Gastrocnemius medialis (tissue), 4 donors: ENCODE measurements around the gene ADCY5. TPM values are rescaled to one million over a fixed set of nuclear protein-coding genes. Genes with fewer than 3 reads are reported as not detected.

Experiments
- ATAC-seq, 2 donors: fragments of 150-250 bp; one replicate each; pipeline ENCODE4 v1.9.1; 2016
- DNase-seq, 2 donors: peaks; one replicate each; pipeline ENCODE4 v3.0.0-alpha.2; 2019
- H3K27ac ChIP-seq, 4 donors: fragments of 200-600 bp; sonication (generic); 1 replicate in 1 of 4; 2 replicates in 3 of 4; pipeline ENCODE4 v1.5.1; 2016 to 2018; ENCODE audit warnings: mild to moderate bottlenecking in 2 of 4, moderate library complexity in 1 of 4
- H3K27me3 ChIP-seq, 3 donors: fragments of 200-600 bp; sonication (generic) in 2 of 3; 1 replicate in 1 of 3; 2 replicates in 2 of 3; pipeline versions ENCODE4 v1.5.1 to v1.6.0; 2016 to 2019; ENCODE audit warnings: mild to moderate bottlenecking in 1 of 3, moderate library complexity in 1 of 3
- H3K36me3 ChIP-seq, 2 donors: fragments of 200-600 bp; sonication (generic) in 1 of 2; one replicate each; pipeline ENCODE4 v1.5.1; 2017 to 2018
- H3K4me1 ChIP-seq, 2 donors: fragments of 200-600 bp; sonication (generic) in 1 of 2; one replicate each; pipeline ENCODE4 v1.5.1; 2016 to 2017; ENCODE audit warnings: mild to moderate bottlenecking in 2 of 2
- H3K4me3 ChIP-seq, 4 donors: fragments of 200-600 bp; sonication (generic) in 3 of 4; 1 replicate in 1 of 4; 2 replicates in 3 of 4; pipeline ENCODE4 v1.5.1; 2016 to 2019; ENCODE audit warnings: mild to moderate bottlenecking in 2 of 4
- H3K9me3 ChIP-seq, 3 donors: fragments of 200-600 bp; sonication (generic) in 2 of 3; 1 replicate in 1 of 3; 2 replicates in 2 of 3; pipeline ENCODE4 v1.5.1; 2016 to 2019
- POLR2A ChIP-seq, 2 donors: fragments of 450-650 bp; IDR thresholded peaks; one replicate each; pipeline ENCODE4 v1.6.1; 2017; ENCODE audit warnings: antibody characterized with exemption in 2 of 2, mild to moderate bottlenecking in 2 of 2, moderate library complexity in 2 of 2
- in situ Hi-C, 4 donors: fragments of 200-750 bp; cut with MboI; loops; one replicate each; pipeline versions ENCODE4 v1.15.0 to v1.8.0; 2017; ENCODE audit warnings: low sequenced_read_pairs in 4 of 4
- intact Hi-C: fragments of 100-400 bp; cut with DNase I; formaldehyde crosslinking; loops from one replicate; pipeline ENCODE4 v1.15.1; 2023; ENCODE audit warnings: low total_unique reads
- total RNA-seq, 4 donors: library from RNA; depleted of rRNA; stranded (reverse); fragments of >200 nt; gene quantifications; one replicate each; pipeline versions ENCODE4 v1.1.0 to v1.2.3, GENCODE V29; 2016
- TF ChIP-seq, protein P1 (sequence below), 5 experiments: fragments of 450-650 bp in 3 of 5; fragments of 200-600 bp in 2 of 5; sonication (generic) in 2 of 5; IDR thresholded peaks in 4 of 5; conservative IDR thresholded peaks in 1 of 5; 1 replicate in 4 of 5; 2 replicates in 1 of 5; pipeline ENCODE4 v1.5.1; 2016 to 2019; ENCODE audit warnings: antibody characterized with exemption in 5 of 5, mild to moderate bottlenecking in 3 of 5, moderate library complexity in 3 of 5

ADCY5 gene
- total RNA-seq, 4 donors from 2014 or later = 1.0 to 6.4 (median 4.3) TPM

DNA sequence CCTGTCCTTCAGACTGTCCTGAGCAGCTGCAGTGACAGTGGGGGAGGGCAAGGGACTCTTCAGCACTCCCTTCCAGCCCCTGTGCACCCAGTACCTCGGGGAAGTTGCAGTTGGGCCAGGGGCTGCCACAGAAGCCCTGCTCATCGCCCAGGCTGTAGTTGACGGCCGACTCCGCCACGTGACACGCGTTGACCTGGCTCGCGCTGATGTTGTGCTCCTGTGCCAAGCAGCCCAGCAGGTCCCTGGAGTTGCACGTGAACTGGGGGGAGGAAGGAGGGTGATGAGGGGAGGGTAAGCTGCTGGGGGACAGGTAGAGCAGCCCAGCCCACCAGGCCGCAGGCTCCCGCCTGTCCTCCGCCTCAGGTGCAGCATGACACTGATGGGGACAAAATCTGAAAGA, 145.9 kb downstream of the ADCY5 start:
- in situ Hi-C loops (no loop called here), intact Hi-C loops (no loop called here)
- Histone ChIP-seq H3K27ac (no peak overlapping the region), H3K36me3 (no peaks in the 10 kb centered on the region), H3K4me1 (no peaks in the 10 kb centered on the region), H3K4me3 (no peak overlapping the region), H3K27me3 (no peaks in the 10 kb centered on the region), H3K9me3 (no peaks in the 10 kb centered on the region)
- DNase-seq (no peak), ATAC-seq (no peak)
- TF ChIP-seq POLR2A (IDR thresholded peaks at IDR 0.05) = no peak
- TF ChIP-seq, protein P1, sequence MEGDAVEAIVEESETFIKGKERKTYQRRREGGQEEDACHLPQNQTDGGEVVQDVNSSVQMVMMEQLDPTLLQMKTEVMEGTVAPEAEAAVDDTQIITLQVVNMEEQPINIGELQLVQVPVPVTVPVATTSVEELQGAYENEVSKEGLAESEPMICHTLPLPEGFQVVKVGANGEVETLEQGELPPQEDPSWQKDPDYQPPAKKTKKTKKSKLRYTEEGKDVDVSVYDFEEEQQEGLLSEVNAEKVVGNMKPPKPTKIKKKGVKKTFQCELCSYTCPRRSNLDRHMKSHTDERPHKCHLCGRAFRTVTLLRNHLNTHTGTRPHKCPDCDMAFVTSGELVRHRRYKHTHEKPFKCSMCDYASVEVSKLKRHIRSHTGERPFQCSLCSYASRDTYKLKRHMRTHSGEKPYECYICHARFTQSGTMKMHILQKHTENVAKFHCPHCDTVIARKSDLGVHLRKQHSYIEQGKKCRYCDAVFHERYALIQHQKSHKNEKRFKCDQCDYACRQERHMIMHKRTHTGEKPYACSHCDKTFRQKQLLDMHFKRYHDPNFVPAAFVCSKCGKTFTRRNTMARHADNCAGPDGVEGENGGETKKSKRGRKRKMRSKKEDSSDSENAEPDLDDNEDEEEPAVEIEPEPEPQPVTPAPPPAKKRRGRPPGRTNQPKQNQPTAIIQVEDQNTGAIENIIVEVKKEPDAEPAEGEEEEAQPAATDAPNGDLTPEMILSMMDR (IDR thresholded peaks at IDR 0.05 in 4 of 5, conservative IDR thresholded peaks at IDR 0.05 in 1 of 5) = no peak

DNA sequence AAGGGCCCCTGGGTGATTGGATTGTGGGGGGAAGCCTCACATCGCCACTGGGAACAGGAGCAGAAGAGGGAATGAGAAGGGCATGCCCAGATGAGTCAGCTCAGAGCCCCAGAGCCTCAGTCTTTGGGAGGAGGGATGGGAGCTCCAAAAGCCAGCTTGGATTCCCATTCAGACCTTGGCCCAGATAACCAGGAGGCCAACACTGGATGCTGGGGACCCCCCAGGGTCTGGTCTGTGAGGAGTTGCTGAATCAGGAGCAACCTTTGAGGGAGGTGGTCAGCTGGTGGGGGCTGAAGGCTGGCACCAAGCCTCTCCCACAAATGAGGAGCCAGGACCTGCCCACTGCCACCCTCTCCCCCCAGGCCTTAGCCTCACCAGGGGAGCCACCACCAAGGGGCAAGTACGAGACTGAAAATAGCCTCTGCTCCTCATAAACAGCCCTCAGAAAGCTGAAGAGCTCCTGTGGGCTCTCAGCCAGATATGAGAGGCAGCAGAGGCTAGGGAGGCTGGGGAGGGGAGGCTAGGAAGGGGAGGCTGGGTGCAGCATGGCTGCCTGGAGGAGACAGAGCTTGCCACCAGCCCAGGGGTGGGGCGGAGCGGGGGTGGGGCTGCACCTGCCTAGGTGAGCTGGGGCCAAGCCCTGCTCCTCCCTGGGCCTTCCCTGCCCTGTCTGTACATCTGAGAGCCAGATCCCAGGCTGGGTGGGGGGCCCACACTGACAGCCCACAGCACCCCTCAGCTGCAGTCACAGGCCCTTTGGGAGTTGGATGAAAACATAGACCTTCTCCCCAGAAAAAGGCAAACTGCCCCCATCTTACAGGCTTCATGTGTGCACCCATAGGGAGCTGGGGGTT, 147.3 kb downstream of the ADCY5 start:
- no peaks in the 10 kb centered on the region for H3K27me3 ChIP-seq
- H3K27ac ChIP-seq = no peak overlapping the region
- intact Hi-C loops (no loop called here), in situ Hi-C loops (no loop called here)
- H3K4me1 ChIP-seq = no peaks in the 10 kb centered on the region
- H3K9me3 ChIP-seq = no peaks in the 10 kb centered on the region
- DNase-seq (no peak), ATAC-seq (no peak)
- no peak overlapping the region for H3K4me3 ChIP-seq
- H3K36me3 ChIP-seq = no peaks in the 10 kb centered on the region
- TF ChIP-seq, protein P1 (IDR thresholded peaks at IDR 0.05 in 4 of 5, conservative IDR thresholded peaks at IDR 0.05 in 1 of 5) = no peak
- no peak for TF ChIP-seq POLR2A (IDR thresholded peaks at IDR 0.05)

DNA sequence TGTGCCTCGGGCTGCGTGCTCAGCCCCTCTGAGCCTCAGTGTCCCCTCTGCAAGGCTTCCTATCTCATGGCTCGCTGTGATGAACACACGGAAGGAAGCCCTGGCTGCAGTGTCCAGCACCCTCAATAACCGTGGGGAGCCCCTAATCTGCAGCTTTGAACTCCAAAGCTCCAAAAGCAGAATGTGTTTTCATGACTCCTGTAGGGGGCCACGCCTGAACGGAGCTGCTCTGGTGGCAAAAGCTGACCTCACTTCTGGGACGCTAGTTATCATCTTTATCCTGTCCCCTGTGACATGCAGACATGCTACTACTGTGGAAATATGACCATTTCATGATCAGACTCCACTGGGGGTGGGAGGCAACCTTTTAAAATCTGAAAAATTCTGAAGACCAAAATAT, 148.3 kb downstream of the ADCY5 start:
- Histone ChIP-seq H3K9me3 (no peaks in the 10 kb centered on the region), H3K27me3 (no peaks in the 10 kb centered on the region), H3K36me3 (no peaks in the 10 kb centered on the region), H3K4me3 (no peak overlapping the region), H3K4me1 (no peaks in the 10 kb centered on the region), H3K27ac (no peak overlapping the region)
- in situ Hi-C loops (no loop called here), intact Hi-C loops (no loop called here)
- TF ChIP-seq, protein P1 (IDR thresholded peaks at IDR 0.05 in 4 of 5, conservative IDR thresholded peaks at IDR 0.05 in 1 of 5) = no peak
- no peak for DNase-seq
- ATAC-seq = no peak

DNA sequence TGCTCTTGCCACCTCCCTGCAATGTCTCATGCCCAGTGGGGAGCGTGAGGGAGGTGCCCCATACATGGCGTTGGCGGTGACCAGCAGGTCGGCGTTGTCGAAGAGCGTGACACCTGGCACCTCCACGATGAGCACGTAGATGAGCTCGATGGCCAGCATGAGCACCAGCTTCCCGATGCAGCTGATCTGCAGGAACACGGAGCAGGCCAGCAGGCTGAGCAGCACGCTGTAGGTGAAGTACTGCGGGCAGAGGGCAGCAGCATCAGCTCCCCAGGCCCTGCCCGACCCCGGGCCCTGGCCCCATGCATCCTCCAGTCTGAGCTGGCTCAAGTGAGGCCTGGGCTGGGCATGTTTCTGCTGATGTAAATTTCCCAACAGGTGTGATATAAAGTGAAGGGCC, 148.8 kb downstream of the ADCY5 start:
- DNase-seq (no peak), ATAC-seq (no peak)
- H3K4me1 ChIP-seq = no peaks in the 10 kb centered on the region
- H3K4me3 ChIP-seq = no peak overlapping the region
- H3K27me3 ChIP-seq = no peaks in the 10 kb centered on the region
- no peak overlapping the region for H3K27ac ChIP-seq
- no peaks in the 10 kb centered on the region for H3K36me3 ChIP-seq
- intact Hi-C loops (no loop called here), in situ Hi-C loops (no loop called here)
- no peak for TF ChIP-seq POLR2A (IDR thresholded peaks at IDR 0.05)
- TF ChIP-seq, protein P1 (IDR thresholded peaks at IDR 0.05 in 4 of 5, conservative IDR thresholded peaks at IDR 0.05 in 1 of 5) = no peak
- no peaks in the 10 kb centered on the region for H3K9me3 ChIP-seq
